ENCODE data around the gene MRPL38.

GRCh38 chr17:75943491-75943890 is 38.8 kb upstream of the MRPL38 start:
- TF ChIP-seq POLR2A (IDR thresholded peaks at IDR 0.05; ENCODE audit: borderline replicate concordance, extremely low read depth, insufficient read depth, insufficient read length) (no peak), FOSL1 (IDR thresholded peaks at IDR 0.05; ENCODE audit: low read depth) (no peak), CTCF (IDR thresholded peaks at IDR 0.05 in 2 of 3, conservative IDR thresholded peaks at IDR 0.05 in 1 of 3; ENCODE audit: borderline replicate concordance in 1 of 3, insufficient read depth in 1 of 3, low read depth in 2 of 3, low read length in 2 of 3) (no peak), POLR2AphosphoS5 (IDR thresholded peaks at IDR 0.05; ENCODE audit: low read depth, low read length) (no peak), EZH2 (IDR thresholded peaks at IDR 0.05) (no peak), RAD21 (IDR thresholded peaks at IDR 0.05; ENCODE audit: low read depth) (no peak), ZNF274 (IDR thresholded peaks at IDR 0.05; ENCODE audit: low read depth, low read length) (no peak), EZH2phosphoT487 (IDR thresholded peaks at IDR 0.05; ENCODE audit: borderline replicate concordance) (no peak), JUND (IDR thresholded peaks at IDR 0.05) (no peak)
- TF ChIP-seq, protein P1, sequence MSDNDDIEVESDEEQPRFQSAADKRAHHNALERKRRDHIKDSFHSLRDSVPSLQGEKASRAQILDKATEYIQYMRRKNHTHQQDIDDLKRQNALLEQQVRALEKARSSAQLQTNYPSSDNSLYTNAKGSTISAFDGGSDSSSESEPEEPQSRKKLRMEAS (IDR thresholded peaks at IDR 0.05): no peak
